Trophoblast cell (in vitro differentiated cells and primary cell): ENCODE results near the gene NRXN2.

Experiments
- DNase-seq, 2 donors: peaks; one replicate each; pipeline ENCODE4 v3.0.0-alpha.2; 2016
- H2AFZ ChIP-seq: 2 replicates; pipeline ENCODE4 v1.6.1; 2013; ENCODE audit warnings: low read length, moderate library complexity, mild to moderate bottlenecking; ENCODE audit not compliant: insufficient read depth, poor library complexity
- H2AK5ac ChIP-seq: 2 replicates; pipeline ENCODE4 v1.6.1; 2013; ENCODE audit warnings: mild to moderate bottlenecking, low read length
- H2BK120ac ChIP-seq: 2 replicates; pipeline ENCODE4 v1.6.1; 2013; ENCODE audit warnings: low read length, mild to moderate bottlenecking, moderate library complexity; ENCODE audit not compliant: insufficient read depth, poor library complexity
- H2BK12ac ChIP-seq: 2 replicates; pipeline ENCODE4 v1.6.1; 2013; ENCODE audit warnings: mild to moderate bottlenecking, low read length, moderate library complexity
- H2BK5ac ChIP-seq: 2 replicates; pipeline ENCODE4 v1.6.1; 2013; ENCODE audit warnings: low read length, low read depth, moderate library complexity, mild to moderate bottlenecking; ENCODE audit not compliant: poor library complexity
- H3K14ac ChIP-seq: 2 replicates; pipeline ENCODE4 v1.6.1; 2013; ENCODE audit warnings: mild to moderate bottlenecking, low read length
- H3K18ac ChIP-seq: 2 replicates; pipeline ENCODE4 v1.6.1; 2013; ENCODE audit warnings: mild to moderate bottlenecking, low read length
- H3K23ac ChIP-seq: 2 replicates; pipeline ENCODE4 v1.6.1; 2013; ENCODE audit warnings: low read length
- H3K27ac ChIP-seq: 2 replicates; pipeline ENCODE4 v1.5.1; 2013; ENCODE audit warnings: low read depth, mild to moderate bottlenecking, inconsistent platforms, low read length, moderate library complexity
- H3K27me3 ChIP-seq: 2 replicates; pipeline ENCODE4 v1.6.1; 2013; ENCODE audit warnings: inconsistent platforms, mild to moderate bottlenecking, low read length, moderate library complexity; ENCODE audit not compliant: insufficient read depth
- H3K36me3 ChIP-seq, 2 experiments: 1 replicate in 1 of 2; 2 replicates in 1 of 2; pipeline ENCODE4 v1.6.1; 2013; ENCODE audit warnings: low read length in 2 of 2, mild to moderate bottlenecking in 2 of 2, moderate library complexity in 1 of 2; ENCODE audit not compliant: insufficient read depth in 2 of 2, control insufficient read depth in 1 of 2
- H3K4ac ChIP-seq: 2 replicates; pipeline ENCODE4 v1.6.1; 2013; ENCODE audit warnings: low read depth, mild to moderate bottlenecking, low read length, moderate library complexity
- H3K4me1 ChIP-seq, 2 experiments: 1 replicate in 1 of 2; 2 replicates in 1 of 2; pipeline ENCODE4 v1.6.1; 2013; ENCODE audit warnings: low read length in 2 of 2, mild to moderate bottlenecking in 2 of 2, moderate library complexity in 1 of 2; ENCODE audit not compliant: insufficient read depth in 2 of 2, control insufficient read depth in 1 of 2
- H3K4me2 ChIP-seq: 2 replicates; pipeline ENCODE4 v1.6.1; 2013; ENCODE audit warnings: inconsistent platforms, mild to moderate bottlenecking, low read length, moderate library complexity
- H3K4me3 ChIP-seq: 2 replicates; pipeline ENCODE4 v1.5.1; 2013; ENCODE audit warnings: mild to moderate bottlenecking, low read depth, low read length, inconsistent platforms
- H3K79me1 ChIP-seq: one replicate; pipeline ENCODE4 v1.6.1; 2013; ENCODE audit warnings: low read length
- H3K79me2 ChIP-seq: 2 replicates; pipeline ENCODE4 v1.6.1; 2013; ENCODE audit warnings: low read length, mild to moderate bottlenecking; ENCODE audit not compliant: control insufficient read depth, insufficient read depth, poor library complexity
- H3K9ac ChIP-seq: 2 replicates; pipeline ENCODE4 v1.6.1; 2013; ENCODE audit warnings: mild to moderate bottlenecking, low read length
- H3K9me3 ChIP-seq: 2 replicates; pipeline ENCODE4 v1.6.1; 2013; ENCODE audit warnings: low read depth, mild to moderate bottlenecking, control low read depth, inconsistent platforms, low read length; ENCODE audit not compliant: insufficient read depth
- H4K12ac ChIP-seq: 2 replicates; pipeline ENCODE4 v1.6.1; 2013; ENCODE audit warnings: low read depth, mild to moderate bottlenecking, low read length, moderate library complexity
- H4K8ac ChIP-seq: 2 replicates; pipeline ENCODE4 v1.6.1; 2013; ENCODE audit warnings: low read depth, mild to moderate bottlenecking, low read length, moderate library complexity
- H4K91ac ChIP-seq: one replicate; pipeline ENCODE4 v1.6.1; 2013; ENCODE audit warnings: low read depth, mild to moderate bottlenecking, low read length, moderate library complexity
- WGBS: extraction: QIAGEN DNeasy Blood & Tissue Kit; methylation state at CpG from one replicate; pipeline ENCODE4 v1.1.7; 2013; ENCODE audit warnings: missing lambda C conversion rate; ENCODE audit not compliant: insufficient read length, insufficient coverage; ENCODE audit errors: extremely low coverage; 5-methylcytosine and 5-hydroxymethylcytosine counted together

NRXN2 gene

GRCh38 chr11:64616817-64617216 is 106.2 kb downstream of the NRXN2 start:
- Histone ChIP-seq H3K27me3 (no peaks in the 10 kb centered on the region), H4K8ac (no peak overlapping the region), H3K4me1 (peaks cover 0 to 3% of the 10 kb centered on the region in 2 experiments), H2BK5ac (no peak overlapping the region), H3K4me2 (no peak overlapping the region), H2AK5ac (no peak overlapping the region), H4K91ac (no peak overlapping the region), H2AFZ (no peak overlapping the region), H3K4me3 (no peak overlapping the region), H3K14ac (no peak overlapping the region), H3K18ac (no peak overlapping the region), H3K9ac (no peak overlapping the region), H2BK120ac (no peak overlapping the region), H3K79me1 (no peaks in the 10 kb centered on the region), H3K79me2 (no peaks in the 10 kb centered on the region), H3K36me3 (no peaks in the 10 kb centered on the region), H3K4ac (no peak overlapping the region), H3K27ac (no peak overlapping the region), H2BK12ac (no peak overlapping the region), H3K9me3 (no peaks in the 10 kb centered on the region), H4K12ac (no peak overlapping the region), H3K23ac (no peak overlapping the region)
- no CpG with 5 or more reads among the region's 3 CpGs for WGBS
- no peak for DNase-seq

GRCh38 chr11:64614917-64615316 is 108.1 kb downstream of the NRXN2 start:
- DNase-seq, result no peak
- Histone ChIP-seq H3K27ac (no peak overlapping the region), H2BK12ac (no peak overlapping the region), H3K36me3 (no peaks in the 10 kb centered on the region), H4K12ac (no peak overlapping the region), H2AFZ (no peak overlapping the region), H3K14ac (no peak overlapping the region), H2BK5ac (no peak overlapping the region), H3K18ac (no peak overlapping the region), H3K9me3 (no peaks in the 10 kb centered on the region), H3K27me3 (no peaks in the 10 kb centered on the region), H4K8ac (no peak overlapping the region), H3K4ac (no peak overlapping the region), H3K23ac (no peak overlapping the region), H3K9ac (no peak overlapping the region), H3K4me3 (no peak overlapping the region), H2AK5ac (no peak overlapping the region), H3K79me1 (no peaks in the 10 kb centered on the region), H4K91ac (no peak overlapping the region), H2BK120ac (no peak overlapping the region), H3K4me2 (no peak overlapping the region), H3K79me2 (no peaks in the 10 kb centered on the region), H3K4me1 (no peaks in the 10 kb centered on the region)
- no CpG with 5 or more reads among the region's 5 CpGs for WGBS

- Histone ChIP-seq H3K27ac (no peak overlapping the region), H4K91ac (no peak overlapping the region)
- no CpG with 5 or more reads among the region's 6 CpGs for WGBS
Observed at GRCh38 chr11:64613648-64614047, 109.3 kb downstream of the NRXN2 start.

GRCh38 chr11:64611869-64612646 is 110.9 kb downstream of the NRXN2 start:
- no peak overlapping the region for H3K27ac ChIP-seq
- H3K18ac ChIP-seq, result no peak overlapping the region
- H3K4me2 ChIP-seq, result no peak overlapping the region
- H3K4me3 ChIP-seq, result no peak overlapping the region
- no peak overlapping the region for H4K91ac ChIP-seq
- no peak overlapping the region for H2AK5ac ChIP-seq
- H2AFZ ChIP-seq, result no peak overlapping the region
- no peak for DNase-seq
- H3K9me3 ChIP-seq, result peaks cover 2% of the 10 kb centered on the region
- H3K27me3 ChIP-seq, result no peaks in the 10 kb centered on the region
- H2BK12ac ChIP-seq, result no peak overlapping the region
- no peaks in the 10 kb centered on the region for H3K4me1 ChIP-seq
- H4K8ac ChIP-seq, result no peak overlapping the region
- WGBS, result no CpG with 5 or more reads among the region's 11 CpGs
- no peak overlapping the region for H3K23ac ChIP-seq
- no peaks in the 10 kb centered on the region for H3K36me3 ChIP-seq
- H4K12ac ChIP-seq, result no peak overlapping the region
- H3K79me2 ChIP-seq, result no peaks in the 10 kb centered on the region
- no peak overlapping the region for H2BK120ac ChIP-seq
- H2BK5ac ChIP-seq, result no peak overlapping the region
- H3K9ac ChIP-seq, result no peak overlapping the region
- no peak overlapping the region for H3K4ac ChIP-seq
- H3K14ac ChIP-seq, result no peak overlapping the region
- H3K79me1 ChIP-seq, result no peaks in the 10 kb centered on the region

More at GRCh38 chr11:64613648-64614047, 109.3 kb downstream of the NRXN2 start:
- DNase-seq, result no peak
- no peak overlapping the region for H3K23ac ChIP-seq
- H4K12ac ChIP-seq, result no peak overlapping the region
- H2BK12ac ChIP-seq, result no peak overlapping the region
- no peak overlapping the region for H3K4me2 ChIP-seq
- no peak overlapping the region for H3K14ac ChIP-seq
- no peak overlapping the region for H3K4ac ChIP-seq
- no peak overlapping the region for H3K18ac ChIP-seq
- no peaks in the 10 kb centered on the region for H3K79me1 ChIP-seq
- no peak overlapping the region for H2BK5ac ChIP-seq
- no peaks in the 10 kb centered on the region for H3K27me3 ChIP-seq
- peaks cover 2% of the 10 kb centered on the region for H3K9me3 ChIP-seq
- H4K8ac ChIP-seq, result no peak overlapping the region
- H3K4me3 ChIP-seq, result no peak overlapping the region
- no peak overlapping the region for H2BK120ac ChIP-seq
- H2AK5ac ChIP-seq, result no peak overlapping the region
- no peaks in the 10 kb centered on the region for H3K4me1 ChIP-seq
- no peak overlapping the region for H2AFZ ChIP-seq
- H3K36me3 ChIP-seq, result no peaks in the 10 kb centered on the region
- H3K79me2 ChIP-seq, result no peaks in the 10 kb centered on the region
- no peak overlapping the region for H3K9ac ChIP-seq
